ENCODE results near the gene GALNT16. TPM values are rescaled to one million over a fixed set of nuclear protein-coding genes. Genes with fewer than 3 reads are reported as not detected.

Gene GALNT16
- total RNA-seq, 1 experiment from 2014 or later: 8.6 TPM

DNA sequence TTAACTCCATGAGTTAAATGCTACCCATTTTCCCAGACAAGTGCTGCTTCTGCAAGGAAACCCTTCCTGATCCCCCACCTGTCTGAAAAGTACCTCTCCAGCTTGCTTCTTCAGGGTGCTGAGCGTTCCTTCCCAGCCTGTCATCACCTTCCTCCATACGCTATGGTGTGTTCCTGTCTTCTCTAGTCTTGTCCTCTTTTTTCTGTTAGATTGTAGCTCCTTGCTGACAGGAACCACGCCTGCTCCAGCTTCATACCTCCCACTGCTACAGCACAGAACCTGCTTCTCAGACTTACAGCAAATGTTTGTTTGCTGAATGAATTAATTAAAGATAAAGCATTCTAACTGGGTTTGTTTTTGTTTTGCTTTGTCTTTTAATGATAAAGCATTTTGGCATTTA lies 99.0 kb downstream of the GALNT16 start:
- Histone ChIP-seq H3K4me3 (no peak overlapping the region), H3K27me3 (no peaks in the 10 kb centered on the region), H3K27ac (no peak overlapping the region), H3K4me1 (no peaks in the 10 kb centered on the region), H3K9me3 (replicated peaks) (no peaks in the 10 kb centered on the region), H3K36me3 (no peaks in the 10 kb centered on the region)
- DNase-seq: no peak

DNA sequence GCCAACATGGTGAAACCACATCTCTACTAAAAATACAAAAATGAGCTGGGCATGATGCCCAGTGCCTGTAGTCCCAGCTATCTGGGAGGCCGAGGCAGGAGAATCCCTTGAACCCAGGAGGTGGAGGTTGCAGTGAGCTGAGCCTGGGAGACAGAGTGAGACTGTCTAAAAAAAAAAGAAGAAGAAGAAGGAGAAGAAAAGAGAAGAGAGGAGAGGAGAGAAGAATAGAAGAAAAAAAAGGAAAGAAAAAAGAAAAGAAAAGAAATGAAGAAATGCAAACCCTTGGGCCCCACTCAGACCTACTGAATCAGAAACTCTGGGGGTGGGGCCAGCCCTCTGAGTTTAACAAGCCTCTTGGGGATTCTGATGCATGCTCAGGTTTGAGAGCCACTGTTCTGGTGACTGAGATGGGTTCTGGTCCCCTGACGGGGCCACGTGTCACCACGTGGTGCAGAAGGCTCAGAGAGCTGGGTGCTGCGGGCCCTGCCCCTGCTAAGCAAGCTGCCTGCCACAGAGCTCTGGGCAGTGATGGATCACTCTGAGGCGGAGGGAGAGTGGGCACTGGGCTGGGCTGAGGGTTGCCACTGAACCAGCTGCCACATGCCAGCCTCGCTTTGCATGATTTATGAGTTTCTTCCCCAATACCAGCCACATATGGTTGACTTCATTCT lies 100.6 kb downstream of the GALNT16 start:
- Histone ChIP-seq H3K4me1 (no peaks in the 10 kb centered on the region), H3K27me3 (no peaks in the 10 kb centered on the region), H3K9me3 (replicated peaks) (no peaks in the 10 kb centered on the region), H3K4me3 (no peak overlapping the region), H3K36me3 (no peaks in the 10 kb centered on the region), H3K27ac (no peak overlapping the region)
- no peak for DNase-seq

DNA sequence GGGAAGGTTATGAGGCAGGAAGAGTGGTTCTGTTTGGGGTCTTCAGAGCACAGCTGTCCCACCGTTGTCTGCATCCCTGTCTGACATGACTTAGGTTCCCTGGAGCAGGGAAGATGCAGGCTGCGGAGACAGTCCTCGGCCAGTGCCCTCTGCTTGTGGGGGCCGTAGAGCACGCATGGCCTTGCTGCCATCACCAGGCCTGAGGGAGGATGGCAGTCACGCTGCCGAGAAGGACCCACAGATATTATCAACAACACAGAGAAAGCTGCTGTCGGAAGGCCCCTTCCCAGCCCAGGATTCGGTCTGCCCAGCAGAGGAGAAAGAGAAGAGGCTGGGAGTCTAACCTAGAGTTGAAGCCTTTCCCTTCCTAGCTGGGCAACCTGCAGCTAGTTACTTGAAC lies 103.1 kb downstream of the GALNT16 start:
- no peaks in the 10 kb centered on the region for H3K27me3 ChIP-seq
- no peaks in the 10 kb centered on the region for H3K36me3 ChIP-seq
- no peak overlapping the region for H3K27ac ChIP-seq
- no peak for DNase-seq
- no peaks in the 10 kb centered on the region for H3K4me1 ChIP-seq
- H3K9me3 ChIP-seq (replicated peaks): no peaks in the 10 kb centered on the region
- no peak overlapping the region for H3K4me3 ChIP-seq

DNA sequence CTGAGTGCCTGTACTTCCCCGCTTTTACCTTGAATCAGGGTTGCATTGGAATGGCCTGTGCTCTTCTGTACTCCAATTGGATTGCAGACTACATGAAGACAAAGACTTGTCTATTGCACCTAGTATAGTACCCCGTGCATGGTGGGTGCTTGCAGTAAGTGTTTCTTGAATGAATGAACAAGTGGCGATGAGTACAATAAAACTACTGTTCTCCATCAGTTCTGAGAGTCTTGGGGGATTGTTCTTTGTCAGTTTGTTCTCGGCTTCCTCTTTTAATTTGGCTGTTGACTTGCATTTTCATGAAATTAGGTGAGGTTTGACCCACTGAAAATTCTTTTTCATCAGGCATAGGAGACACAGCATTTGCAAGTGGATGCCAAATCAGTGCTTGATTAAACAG lies 104.0 kb downstream of the GALNT16 start:
- DNase-seq: no peak
- H3K4me3 ChIP-seq: no peak overlapping the region
- H3K27me3 ChIP-seq: no peaks in the 10 kb centered on the region
- H3K27ac ChIP-seq: no peak overlapping the region
- no peaks in the 10 kb centered on the region for H3K36me3 ChIP-seq
- H3K9me3 ChIP-seq (replicated peaks): no peaks in the 10 kb centered on the region
- H3K4me1 ChIP-seq: no peaks in the 10 kb centered on the region

DNA sequence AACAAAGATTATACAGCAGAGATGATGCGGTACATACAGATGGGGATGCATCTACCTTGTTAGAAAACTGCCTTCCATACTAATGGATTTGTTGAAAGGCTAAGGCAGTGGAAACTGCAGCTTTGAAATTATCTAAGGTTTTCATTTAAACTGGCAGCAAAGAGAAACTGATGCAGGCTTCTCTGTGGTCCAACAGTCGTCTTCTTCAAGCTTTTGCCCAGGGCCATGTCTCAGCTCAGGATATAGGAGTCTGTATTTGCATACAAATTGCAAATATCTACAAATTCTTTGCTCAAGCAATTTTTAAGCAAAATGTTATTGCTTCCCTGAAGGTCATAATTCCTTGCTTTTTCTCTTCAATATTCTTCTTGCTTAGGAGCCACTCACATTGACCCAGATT lies 104.4 kb downstream of the GALNT16 start:
- H3K27ac ChIP-seq: no peak overlapping the region
- H3K4me1 ChIP-seq: no peaks in the 10 kb centered on the region
- no peaks in the 10 kb centered on the region for H3K9me3 ChIP-seq (replicated peaks)
- H3K4me3 ChIP-seq: no peak overlapping the region
- H3K36me3 ChIP-seq: no peaks in the 10 kb centered on the region
- H3K27me3 ChIP-seq: no peaks in the 10 kb centered on the region
- no peak for DNase-seq

DNA sequence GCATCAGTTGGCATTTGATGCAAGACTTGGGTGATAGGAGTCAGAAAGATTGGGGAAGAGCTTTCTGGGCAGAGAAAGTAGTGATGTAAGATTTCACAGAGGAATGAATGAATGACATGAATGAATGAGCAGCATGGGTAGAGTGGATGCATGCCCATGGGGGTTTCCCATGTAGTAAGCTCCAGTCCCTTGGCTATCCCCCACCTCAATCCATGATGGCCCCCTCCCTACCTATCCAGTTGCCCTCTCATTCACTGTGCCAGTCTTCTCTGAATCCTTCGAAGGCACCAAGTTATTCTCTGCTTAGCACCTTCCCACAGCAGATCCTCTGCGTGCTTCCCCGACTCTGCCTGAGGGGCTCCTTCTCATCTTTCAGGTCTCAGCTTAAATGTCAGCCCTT lies 106.1 kb downstream of the GALNT16 start:
- DNase-seq: no peak
- Histone ChIP-seq H3K36me3 (no peaks in the 10 kb centered on the region), H3K9me3 (replicated peaks) (no peaks in the 10 kb centered on the region), H3K27ac (no peak overlapping the region), H3K4me3 (no peak overlapping the region), H3K4me1 (no peaks in the 10 kb centered on the region), H3K27me3 (no peaks in the 10 kb centered on the region)

DNA sequence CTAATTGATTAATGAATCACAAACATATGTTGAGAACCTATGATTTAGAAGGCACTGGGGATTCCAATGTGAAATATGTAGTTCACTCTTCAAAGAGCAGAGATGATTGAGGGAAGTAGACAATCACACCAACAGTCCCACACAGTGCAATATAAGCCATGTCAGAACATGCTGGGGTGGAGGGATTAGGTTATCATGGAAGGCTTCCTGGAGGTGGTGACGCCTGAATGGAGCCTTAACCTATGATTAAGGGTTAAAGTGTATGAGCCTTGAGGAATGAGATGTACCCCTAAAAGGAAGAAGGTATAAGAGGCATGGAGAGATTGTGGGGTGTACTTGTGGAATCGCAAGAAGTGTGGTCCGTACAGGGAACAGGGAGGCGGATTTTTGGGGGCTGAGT lies 106.8 kb downstream of the GALNT16 start:
- H3K27ac ChIP-seq: no peak overlapping the region
- no peaks in the 10 kb centered on the region for H3K4me1 ChIP-seq

DNA sequence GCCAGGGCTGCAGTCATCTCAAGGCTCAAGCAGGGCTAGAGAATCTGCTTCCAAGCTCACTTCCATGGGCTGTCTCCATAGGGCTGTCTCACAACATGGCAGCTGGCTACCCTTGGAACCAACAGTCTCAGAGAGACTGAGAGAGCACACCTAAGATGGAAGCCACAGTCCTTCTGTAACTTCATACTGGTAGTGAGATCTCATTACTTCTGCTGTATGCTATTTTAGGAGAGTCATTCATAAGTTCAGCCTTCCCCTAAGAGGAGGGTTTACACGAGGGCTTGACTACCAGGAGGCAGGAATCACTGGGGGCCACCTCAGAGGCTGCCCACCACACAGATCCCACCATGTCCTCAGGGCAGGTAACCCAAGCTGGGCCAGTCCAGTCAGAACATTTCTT lies 108.4 kb downstream of the GALNT16 start:
- Histone ChIP-seq H3K4me1 (no peaks in the 10 kb centered on the region), H3K9me3 (replicated peaks) (no peaks in the 10 kb centered on the region), H3K4me3 (no peak overlapping the region), H3K27me3 (no peaks in the 10 kb centered on the region), H3K27ac (no peak overlapping the region), H3K36me3 (no peaks in the 10 kb centered on the region)
- no peak for DNase-seq

More for the DNA sequence above, 106.8 kb downstream of the GALNT16 start:
- Histone ChIP-seq H3K36me3 (no peaks in the 10 kb centered on the region), H3K4me3 (no peak overlapping the region), H3K27me3 (no peaks in the 10 kb centered on the region), H3K9me3 (replicated peaks) (no peaks in the 10 kb centered on the region)
- no peak for DNase-seq

DNA sequence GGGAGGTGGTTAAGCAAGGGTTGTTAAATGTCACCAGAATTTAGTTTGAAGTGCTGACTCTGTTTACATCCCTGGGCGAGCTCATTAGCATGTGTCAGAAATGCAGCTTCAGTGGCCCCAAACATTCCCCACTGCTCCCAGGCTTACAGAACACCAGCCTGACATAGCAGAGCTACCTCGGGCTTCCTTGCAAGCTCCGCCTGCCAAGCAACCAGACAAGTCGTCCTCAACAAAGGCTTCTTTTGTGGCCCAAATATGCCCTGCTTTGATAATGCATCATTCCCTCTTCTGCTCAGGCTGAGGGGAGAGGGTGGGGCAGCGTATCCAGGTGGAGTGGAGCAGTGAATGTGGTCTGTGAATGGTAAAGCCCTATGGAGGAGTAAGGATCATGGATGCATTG lies 110.1 kb downstream of the GALNT16 start:
- H3K27me3 ChIP-seq: no peaks in the 10 kb centered on the region
- H3K4me3 ChIP-seq: no peak overlapping the region
- no peaks in the 10 kb centered on the region for H3K4me1 ChIP-seq
- DNase-seq: no peak
- H3K27ac ChIP-seq: no peak overlapping the region
- H3K36me3 ChIP-seq: peaks cover 3% of the 10 kb centered on the region
- no peaks in the 10 kb centered on the region for H3K9me3 ChIP-seq (replicated peaks)

DNA sequence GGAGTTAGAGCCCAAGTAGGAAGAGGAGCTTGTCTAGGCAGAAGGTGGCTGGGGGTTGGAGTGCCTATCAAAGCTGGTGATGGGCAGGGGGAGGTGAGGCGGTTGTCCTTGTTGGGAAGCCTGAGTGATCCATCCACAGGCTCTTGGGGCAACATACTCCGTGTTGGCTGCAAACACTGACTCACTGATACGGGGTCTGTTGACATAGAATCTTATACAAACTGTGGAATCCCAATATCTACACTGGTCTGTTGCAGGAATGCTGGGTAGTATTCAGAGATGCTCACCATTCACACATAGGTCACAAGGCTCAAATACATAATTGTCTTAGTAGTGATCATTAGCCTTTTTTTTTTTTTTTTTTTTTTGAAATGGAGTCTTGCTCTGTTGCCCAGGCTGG lies 112.2 kb downstream of the GALNT16 start:
- peaks cover 24% of the 10 kb centered on the region for H3K36me3 ChIP-seq
- DNase-seq: no peak
- H3K4me3 ChIP-seq: no peak overlapping the region
- H3K9me3 ChIP-seq (replicated peaks): 0 out of 2 replicates have a peak, but pooled peaks cover 3% of the 10 kb centered on the region
- H3K27me3 ChIP-seq: no peaks in the 10 kb centered on the region
- no peaks in the 10 kb centered on the region for H3K4me1 ChIP-seq
- no peak overlapping the region for H3K27ac ChIP-seq

DNA sequence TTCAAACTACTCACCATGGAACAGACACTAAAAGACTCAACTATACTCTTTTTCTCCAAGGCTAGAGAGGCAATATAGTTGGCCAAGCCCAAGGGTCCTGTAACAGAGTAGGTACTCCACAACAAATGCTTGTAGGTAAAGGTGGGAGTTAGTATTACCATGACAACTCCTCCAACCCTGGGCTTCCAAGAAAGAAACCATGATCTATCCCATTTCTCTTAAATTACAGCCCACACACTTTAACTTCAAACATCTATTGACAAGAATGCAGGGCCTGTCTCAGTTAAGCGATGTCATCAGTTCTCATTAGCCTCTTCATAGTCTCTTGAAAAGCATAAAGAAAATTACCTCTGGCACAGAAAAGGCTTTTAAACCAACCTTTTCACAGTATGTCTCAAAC lies 113.1 kb downstream of the GALNT16 start:
- Histone ChIP-seq H3K27ac (no peak overlapping the region), H3K9me3 (replicated peaks) (0 out of 2 replicates have a peak, but pooled peaks cover 3% of the 10 kb centered on the region), H3K4me1 (no peaks in the 10 kb centered on the region), H3K36me3 (peaks cover 32% of the 10 kb centered on the region), H3K27me3 (no peaks in the 10 kb centered on the region), H3K4me3 (no peak overlapping the region)
- DNase-seq: no peak

DNA sequence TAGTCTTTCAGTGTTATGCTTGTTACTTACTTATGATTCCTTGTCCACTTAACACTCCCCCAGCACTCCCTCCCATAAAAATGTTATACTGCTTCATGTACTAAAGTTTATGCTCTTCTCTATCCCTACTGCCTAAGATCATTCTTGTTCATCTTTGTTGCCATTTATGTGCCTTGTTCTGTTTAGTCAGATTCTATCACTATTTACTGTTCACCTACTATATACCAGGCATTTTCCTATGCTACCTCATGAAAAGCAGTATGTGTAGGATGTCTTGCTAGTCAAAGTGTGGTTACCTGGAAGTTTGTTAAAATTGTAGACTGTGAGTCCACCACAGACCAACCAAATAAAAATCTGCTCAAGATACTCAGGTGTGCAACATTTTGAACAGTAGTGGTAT lies 114.3 kb downstream of the GALNT16 start:
- H3K36me3 ChIP-seq: peaks cover 42% of the 10 kb centered on the region
- H3K4me1 ChIP-seq: no peaks in the 10 kb centered on the region
- no peak for DNase-seq
- 0 out of 2 replicates have a peak, but pooled peaks cover 3% of the 10 kb centered on the region for H3K9me3 ChIP-seq (replicated peaks)
- no peak overlapping the region for H3K27ac ChIP-seq
- no peaks in the 10 kb centered on the region for H3K27me3 ChIP-seq
- no peak overlapping the region for H3K4me3 ChIP-seq

DNA sequence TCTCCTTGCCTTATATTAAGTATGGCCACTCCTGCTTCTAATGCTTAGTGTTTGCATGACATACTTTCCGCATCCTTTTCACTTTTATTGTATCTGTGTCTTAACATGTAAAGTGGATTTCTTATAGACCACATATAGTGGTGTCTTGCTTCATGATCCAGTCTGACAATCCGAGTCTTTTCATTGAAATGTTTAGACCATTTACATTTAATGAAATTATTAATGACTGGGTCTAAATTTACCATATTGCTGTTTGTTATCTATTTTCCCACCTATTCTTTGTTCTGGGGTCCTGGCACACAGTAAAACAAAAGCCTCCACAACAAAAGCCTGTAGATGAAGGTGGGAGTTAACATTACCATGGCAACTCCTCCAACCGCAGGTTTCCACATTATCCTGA lies 115.2 kb downstream of the GALNT16 start:
- no peak for DNase-seq
- H3K4me3 ChIP-seq: no peak overlapping the region
- H3K36me3 ChIP-seq: peaks cover 49% of the 10 kb centered on the region
- H3K9me3 ChIP-seq (replicated peaks): 0 out of 2 replicates have a peak, but pooled peaks cover 3% of the 10 kb centered on the region
- H3K27ac ChIP-seq: no peak overlapping the region
- no peaks in the 10 kb centered on the region for H3K27me3 ChIP-seq
- no peaks in the 10 kb centered on the region for H3K4me1 ChIP-seq

DNA sequence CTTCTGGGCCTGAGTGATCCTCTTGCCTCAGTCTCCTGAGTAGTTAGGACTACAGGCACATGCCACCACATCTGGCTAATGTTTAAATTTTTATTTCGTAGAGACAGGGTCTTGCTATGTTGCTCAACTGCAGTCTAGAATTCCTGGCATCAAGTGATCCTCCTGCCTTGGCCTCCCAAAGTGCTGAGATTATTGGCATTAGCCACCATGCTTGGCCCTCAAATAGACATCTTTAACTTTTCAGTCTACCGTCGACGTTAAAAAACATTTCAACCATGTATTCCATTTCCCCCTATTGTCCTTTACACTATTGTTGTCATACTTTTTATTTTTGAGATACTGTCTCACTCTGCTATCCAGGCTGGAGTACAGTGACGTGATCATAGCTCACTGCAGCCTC lies 115.8 kb downstream of the GALNT16 start:
- no peaks in the 10 kb centered on the region for H3K4me1 ChIP-seq
- H3K4me3 ChIP-seq: no peak overlapping the region
- 0 out of 2 replicates have a peak, but pooled peaks cover 3% of the 10 kb centered on the region for H3K9me3 ChIP-seq (replicated peaks)
- H3K36me3 ChIP-seq: peaks cover 53% of the 10 kb centered on the region
- H3K27me3 ChIP-seq: no peaks in the 10 kb centered on the region
- H3K27ac ChIP-seq: no peak overlapping the region
- DNase-seq: no peak

DNA sequence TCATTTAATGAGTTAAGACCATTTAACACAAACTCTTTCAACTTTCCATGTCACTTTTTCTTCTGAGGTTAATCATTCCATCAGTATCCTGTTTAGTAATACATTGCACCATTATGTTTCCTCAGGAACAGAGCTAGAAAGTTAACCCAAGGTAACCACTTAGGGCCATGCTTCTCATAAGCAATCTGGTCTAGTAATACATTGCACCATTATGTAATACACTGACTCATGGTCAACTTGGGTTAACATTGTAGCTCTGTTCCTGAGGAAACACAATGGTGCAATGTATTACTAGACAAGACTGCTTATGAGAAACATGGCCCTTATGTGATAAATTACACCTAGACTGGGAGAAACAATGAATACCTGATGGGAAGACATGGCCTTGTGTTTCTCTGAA lies 116.5 kb downstream of the GALNT16 start:
- no peak for DNase-seq
- Histone ChIP-seq H3K4me1 (no peaks in the 10 kb centered on the region), H3K36me3 (peaks cover 61% of the 10 kb centered on the region), H3K27me3 (no peaks in the 10 kb centered on the region), H3K9me3 (replicated peaks) (0 out of 2 replicates have a peak, but pooled peaks cover 3% of the 10 kb centered on the region), H3K27ac (no peak overlapping the region), H3K4me3 (no peak overlapping the region)

DNA sequence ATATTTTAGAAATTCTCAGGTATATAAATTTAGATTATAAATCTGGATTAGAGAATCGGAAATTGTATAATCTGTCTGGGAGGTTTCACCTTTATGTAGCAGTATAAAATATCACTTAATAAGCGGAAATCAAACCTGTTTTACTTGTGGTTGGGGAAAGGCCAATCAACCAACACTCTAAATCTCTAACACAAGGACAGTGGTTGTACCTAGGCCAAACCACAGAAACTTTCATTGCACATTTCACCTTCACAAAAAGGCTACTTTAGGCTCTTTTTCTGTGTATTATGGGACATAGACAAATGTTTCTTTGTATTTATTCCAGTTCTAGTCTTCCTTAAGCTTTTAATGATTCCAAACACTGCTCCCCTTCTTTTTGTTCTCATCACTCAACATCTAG lies 118.3 kb downstream of the GALNT16 start:
- peaks cover 78% of the 10 kb centered on the region for H3K36me3 ChIP-seq
- no peaks in the 10 kb centered on the region; the same call in 1 of the 2 replicates for H3K4me1 ChIP-seq
- H3K4me3 ChIP-seq: no peak overlapping the region
- H3K9me3 ChIP-seq (replicated peaks): 0 out of 2 replicates have a peak, but pooled peaks cover 3% of the 10 kb centered on the region
- H3K27me3 ChIP-seq: no peaks in the 10 kb centered on the region
- no peak for DNase-seq
- no peak overlapping the region for H3K27ac ChIP-seq

All from SJCRH30 (cell line).